Astrocyte of the hippocampus (primary cell): ENCODE results near the gene CLCF1.
"Not testable (repeated sequence)": the region's sequence is repeated elsewhere in the genome, so short reads cannot be mapped to it uniquely, and the experiment has no call there.

Experiments used
- DNase-seq: peaks from one replicate; pipeline ENCODE4 v3.0.0; 2011; ENCODE audit warnings: low read depth, low spot score

The CLCF1 gene

DNA sequence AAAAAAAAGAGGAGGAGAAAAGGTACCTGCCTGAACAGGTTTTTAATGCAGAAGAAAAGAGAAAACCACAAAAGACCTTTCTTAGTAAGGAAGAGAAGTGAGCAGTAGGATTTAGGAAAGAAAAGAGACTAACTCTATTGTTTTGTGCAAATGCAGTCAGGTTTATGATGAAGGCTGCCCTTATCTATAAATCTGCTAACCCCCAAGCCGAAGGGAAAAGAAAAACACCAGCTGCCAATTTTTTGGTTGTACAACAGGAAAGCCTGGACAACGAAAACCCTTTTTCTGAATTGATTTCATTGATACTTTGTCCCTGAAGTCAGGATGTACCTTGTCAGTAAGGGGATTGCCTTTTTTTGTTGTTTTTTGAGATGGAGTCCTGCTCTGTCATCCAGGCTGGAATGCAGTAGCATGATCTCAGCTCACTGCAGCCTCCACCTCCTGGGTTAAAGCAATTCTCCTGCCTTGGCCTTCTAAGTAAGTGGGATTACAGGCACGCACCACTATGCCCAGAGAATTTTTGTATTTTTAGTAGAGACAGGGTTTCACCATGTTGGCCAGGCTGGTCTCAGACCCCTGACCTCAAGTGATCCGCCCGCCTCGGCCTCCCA is 41.2 kb downstream of the CLCF1 start:
- no peak for DNase-seq

DNA sequence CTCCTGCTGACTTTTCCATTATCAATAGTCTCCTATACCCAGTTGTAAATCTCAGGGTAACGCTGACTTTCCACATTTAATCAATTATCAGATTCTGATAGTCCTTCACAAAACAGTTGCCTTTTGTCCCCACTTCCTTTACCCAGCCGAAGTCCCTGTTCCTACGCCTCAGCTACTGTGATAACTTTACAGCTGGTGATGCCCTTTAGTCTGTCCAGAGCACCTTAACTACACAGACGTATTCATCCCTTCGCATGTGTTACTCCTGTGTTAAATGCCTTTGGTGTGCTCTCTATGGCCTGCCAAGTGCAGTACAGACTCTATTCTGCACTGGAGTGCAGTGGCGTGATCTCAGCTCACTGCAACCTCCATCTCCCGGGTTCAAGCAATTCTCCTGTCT is 49.9 kb downstream of the CLCF1 start:
- DNase-seq, result no peak

DNA sequence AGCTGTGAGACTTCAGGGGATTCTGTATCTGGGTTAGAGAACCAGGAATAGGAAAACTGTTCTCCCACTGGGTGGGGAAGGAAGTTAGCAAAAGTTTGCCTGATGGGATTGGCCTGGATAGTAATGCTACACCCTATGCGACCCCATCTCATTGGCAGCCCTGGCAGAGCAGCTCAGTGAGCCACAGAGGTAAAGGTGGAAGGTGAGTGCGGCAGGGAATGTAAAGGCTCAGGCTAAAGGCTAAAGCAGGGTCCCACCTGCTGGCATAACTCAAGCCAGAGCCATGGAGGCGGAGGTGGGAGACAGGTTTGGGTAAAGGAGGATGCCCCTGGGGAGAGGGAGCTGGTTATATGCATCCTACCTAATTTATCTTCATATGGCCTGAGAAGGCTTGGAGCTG is 51.3 kb downstream of the CLCF1 start:
- no peak for DNase-seq

DNA sequence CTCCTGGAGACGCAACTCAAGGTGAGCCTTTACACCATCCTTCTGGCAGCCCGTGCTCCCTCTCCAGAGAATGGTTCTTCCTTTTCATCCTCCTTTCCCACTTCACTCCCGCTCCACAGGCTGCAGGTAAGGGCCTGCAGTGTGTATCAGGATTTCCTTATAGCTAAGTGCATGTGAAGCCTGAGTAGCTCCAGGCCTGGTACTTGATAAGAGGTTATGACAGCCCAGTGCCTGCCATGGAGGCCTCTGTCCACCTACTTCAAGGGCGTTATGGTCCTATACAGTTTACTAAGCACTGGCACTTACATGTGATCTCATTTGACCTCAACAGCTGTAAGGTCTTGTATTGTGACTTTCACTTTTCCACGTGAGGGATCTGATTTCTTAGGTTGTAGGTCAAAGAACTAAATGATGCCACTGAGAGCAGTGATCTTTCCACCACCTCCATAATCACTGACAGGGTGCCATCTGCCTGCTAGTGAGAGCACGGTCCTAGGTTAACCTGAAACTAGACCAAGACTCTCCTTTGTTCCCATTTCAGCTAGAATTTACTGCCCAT is 52.0 kb downstream of the CLCF1 start:
- no peak for DNase-seq

DNA sequence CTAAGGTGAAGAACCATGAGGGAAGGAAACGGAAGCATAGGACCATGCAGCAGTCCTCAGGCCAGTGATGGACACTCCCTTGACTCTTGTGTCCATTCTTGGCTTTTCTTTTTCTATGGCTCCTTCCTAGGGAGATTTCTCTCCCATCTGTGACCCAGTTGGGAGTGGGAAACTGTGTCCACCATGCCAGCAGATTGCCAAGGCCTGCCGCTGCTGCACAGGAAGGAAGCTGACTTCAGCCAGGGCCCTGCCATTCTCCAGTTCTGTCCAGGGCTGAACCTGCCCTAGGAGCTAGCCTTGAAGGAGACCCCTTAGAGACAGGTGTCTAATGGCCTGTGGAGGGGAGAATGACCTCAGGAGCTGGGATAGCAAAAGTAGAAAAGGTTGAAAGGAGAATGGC is 52.7 kb downstream of the CLCF1 start:
- no peak for DNase-seq

DNA sequence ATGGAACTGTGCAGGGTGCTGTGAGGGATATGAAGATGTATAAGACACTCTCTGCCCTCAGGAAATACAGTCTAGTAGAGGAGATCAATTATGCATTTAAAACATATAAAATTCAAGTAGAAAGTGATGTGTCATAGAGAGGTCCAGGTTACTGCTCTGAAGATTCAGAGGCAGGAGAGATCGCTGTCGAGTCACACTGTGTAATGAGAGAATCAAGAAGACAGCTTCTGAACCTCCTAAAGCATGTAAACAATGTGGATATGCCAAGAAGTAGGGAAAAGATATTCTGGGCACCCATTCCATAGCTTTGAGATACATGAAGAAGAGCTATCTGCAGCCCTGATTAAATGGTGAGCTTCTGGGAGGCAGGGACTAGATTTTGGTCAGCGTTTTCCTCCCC is 53.4 kb downstream of the CLCF1 start:
- DNase-seq, result no peak

DNA sequence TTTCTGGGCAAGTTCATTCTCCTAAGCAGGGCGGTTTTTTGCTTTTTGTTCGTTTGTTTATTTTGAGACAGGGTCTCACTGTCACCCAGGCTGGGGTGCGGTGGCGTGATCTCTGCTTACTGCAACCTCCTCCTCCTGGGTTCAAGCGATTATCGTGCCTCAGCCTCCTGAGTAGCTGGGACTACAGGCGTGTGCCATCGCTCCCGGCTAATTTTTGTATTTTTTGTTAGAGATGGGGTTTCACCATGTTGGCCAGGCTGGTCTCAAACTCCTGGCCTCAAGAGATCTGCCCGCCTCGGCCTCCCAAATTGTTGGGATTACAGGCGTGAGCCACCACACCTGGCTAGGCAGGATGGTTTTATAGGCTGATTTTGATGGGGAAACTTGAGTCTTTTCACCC is 54.5 kb downstream of the CLCF1 start:
- DNase-seq, result not testable (repeated sequence)

DNA sequence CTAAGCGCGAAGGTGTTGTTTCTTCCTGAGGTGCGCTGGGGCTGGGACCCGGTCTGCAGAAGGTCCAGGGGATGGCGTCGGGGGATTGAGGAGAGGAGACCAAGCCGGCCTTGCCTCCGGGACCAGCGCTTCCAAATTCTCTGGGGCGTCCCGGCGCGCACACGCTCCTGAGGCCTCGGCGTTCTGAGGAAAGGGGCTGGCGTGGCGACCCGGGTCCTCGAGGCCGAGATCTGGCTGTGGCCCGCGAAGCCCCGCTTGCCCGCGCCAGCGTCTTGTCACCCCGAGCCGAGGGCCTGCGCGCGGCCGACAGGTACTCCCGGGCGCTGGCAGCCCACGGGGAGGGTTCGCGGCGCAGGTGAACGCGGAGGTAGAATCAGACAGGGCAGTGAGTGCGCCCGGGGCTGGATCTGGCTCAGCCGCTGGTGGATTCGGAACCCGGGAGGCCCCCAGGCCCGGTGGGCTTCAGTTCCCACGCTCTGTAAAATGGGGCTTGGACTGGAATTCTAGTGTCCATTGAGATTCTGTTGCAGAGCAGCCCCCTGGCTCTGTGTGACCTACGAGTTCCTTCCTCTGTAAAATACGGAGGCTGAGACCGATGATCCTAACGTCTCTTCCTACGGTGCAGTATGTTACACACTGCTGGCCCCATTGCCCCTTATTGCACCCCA is 55.4 kb downstream of the CLCF1 start:
- no peak for DNase-seq

DNA sequence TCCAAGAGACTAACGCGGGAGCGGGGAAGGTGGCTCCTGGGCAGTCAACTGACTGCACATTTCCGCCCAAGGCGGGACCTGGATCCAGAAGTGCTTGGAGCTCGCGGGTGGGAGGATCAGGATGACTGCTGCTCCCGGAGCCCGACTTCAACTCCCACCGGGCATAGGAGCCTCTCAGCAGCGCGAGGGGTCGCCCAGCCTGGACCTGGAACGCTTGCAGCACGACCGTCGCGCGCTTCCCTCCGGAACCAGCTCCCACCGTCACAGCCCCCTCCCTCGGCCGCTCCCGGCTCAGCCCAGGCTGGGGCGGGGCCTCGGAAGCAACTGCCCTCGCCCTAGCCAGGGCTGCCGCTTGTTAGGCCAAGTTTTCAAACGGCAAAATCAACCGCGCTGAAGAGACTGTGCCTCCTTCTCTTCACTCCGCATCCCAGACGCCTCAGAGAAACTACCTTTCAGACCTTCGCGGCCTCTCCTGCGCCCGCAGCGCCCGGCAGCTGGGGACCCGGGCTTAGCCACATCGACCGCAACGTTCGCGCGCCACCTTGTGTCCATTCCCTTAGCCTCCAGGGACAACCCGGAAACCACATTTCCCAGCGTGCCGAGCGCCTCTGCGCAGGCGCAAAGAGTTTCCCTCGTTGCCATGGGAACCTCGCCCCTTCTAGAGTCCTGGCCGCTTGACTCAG is 56.1 kb downstream of the CLCF1 start:
- DNase-seq, result peak; percentile 98

DNA sequence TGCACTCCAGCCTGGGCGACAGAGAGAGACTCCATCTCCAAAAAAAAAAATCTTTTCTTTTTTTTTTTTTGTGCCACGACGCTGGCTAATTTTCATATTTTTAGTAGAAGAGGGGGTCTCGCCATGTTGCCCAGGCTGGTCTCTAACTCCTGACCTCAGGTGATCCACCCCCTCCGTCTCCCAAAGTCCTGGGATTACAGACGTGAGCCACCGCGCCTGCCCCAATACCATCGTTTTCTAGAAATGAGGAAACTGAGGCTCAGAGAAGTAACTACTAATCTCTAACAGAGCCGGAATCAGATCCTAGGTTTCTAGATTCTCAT is 56.6 kb downstream of the CLCF1 start:
- no peak for DNase-seq

DNA sequence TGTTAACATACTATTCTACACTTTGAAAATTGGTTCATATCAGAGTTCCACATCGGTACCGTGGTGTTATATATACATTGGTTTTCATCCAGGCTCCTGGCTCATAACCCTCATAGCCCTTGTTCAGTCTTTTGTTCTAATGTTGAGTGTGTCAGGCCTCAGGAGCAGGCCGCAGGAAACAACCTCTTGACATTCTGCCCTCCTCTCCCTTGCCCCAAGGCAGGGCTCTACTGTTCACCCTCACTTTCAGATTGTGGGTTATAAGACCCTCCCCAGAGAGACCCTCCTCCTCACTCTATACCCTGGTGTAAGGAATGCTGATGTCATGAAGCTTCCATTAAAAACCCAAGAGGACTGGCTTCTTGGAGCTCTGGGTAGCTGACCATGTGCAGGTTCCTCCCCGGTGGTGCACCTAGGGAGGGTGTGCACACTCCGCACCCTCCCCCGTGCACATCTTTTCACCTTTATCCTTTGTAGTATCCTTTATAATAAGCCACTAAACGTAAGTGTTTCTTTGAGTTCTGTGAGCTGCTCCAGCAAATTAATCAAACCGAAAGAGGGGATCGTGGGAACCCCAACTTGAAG is 58.0 kb downstream of the CLCF1 start:
- DNase-seq, result no peak

DNA sequence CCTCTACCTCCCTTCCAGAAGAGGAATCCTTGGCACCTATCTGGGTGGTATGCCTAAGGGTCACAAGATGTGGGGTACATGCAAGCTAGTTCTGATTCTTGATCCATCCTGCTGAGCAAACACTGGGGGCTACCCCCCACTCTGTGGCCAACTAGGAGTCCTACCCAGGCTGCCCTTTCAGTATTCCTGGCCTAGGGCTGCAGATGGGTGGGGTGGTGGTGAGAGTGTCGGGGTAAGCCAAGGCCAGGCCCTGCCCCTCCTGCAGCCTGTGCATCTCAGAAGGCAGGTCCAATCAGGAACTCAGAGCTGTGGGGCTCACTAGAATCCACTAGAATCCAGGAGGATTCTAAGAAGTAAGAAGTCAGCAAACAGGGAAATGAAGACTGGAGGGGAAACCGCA is 59.2 kb downstream of the CLCF1 start:
- DNase-seq, result no peak
